ENCODE data around the gene FCRL5.
"Not testable (repeated sequence)": the region's sequence is repeated elsewhere in the genome, so short reads cannot be mapped to it uniquely, and the experiment has no call there.

Gene FCRL5

DNA sequence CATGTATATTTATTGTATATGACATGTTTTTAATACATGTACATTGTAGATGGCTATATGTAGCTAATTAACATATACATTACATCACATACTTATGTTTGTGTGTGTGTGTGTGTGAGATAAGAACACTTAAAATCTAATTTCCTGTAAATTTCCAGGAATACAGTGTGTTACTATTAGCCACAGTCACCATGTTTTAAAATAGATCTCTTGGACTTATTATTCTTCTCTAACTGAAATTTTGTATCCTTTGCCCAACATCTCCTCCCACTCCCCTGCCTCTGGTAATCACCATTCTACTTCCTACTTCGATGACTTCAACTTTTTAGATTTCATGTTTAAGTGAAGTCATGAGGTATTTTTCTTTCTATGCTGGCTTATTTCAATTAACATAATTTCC is 64.8 kb downstream of the FCRL5 start:
- DNase-seq (ENCODE audit: low read depth in 3 of 3): no peak

DNA sequence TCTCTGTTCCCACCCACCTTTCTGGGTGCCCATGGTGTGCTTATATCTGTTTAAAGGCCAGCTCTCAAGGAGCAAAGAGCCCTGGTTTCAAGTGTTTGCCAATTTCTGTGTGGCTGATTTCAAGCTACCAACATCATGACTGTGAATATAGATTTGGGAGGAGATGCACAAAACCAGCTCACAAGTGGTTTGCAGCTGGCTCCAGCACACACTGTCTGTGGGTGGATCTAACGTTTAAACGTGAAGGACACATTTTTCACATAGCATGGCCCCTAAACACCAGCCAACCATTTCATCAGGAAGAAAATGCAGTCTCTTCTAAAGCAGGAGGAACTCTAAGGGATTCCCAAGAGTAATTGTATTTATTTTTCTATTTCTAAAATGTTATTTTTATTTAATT is 65.2 kb downstream of the FCRL5 start:
- no peak for DNase-seq (ENCODE audit: low read depth in 3 of 3)

DNA sequence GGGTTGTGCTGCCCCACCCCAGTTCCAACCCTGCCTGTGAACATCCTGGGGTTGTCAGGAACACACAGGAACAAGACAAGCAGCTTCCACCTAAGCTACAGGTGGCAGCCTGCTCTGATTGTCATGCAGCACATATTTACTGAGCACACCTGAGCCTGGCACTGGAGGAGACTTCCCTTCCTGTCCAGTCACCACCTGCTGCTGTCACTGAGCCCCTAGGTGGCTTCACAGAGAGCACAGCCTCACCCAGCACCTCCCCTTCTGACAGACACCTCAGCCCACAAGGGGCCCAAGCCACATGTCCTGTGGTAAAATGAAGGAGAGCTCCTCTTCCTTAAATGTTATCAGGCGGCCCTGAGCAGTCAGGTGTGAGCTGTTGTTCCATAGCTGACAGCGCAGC is 65.9 kb downstream of the FCRL5 start:
- DNase-seq (ENCODE audit: low read depth in 3 of 3): not testable (repeated sequence)

DNA sequence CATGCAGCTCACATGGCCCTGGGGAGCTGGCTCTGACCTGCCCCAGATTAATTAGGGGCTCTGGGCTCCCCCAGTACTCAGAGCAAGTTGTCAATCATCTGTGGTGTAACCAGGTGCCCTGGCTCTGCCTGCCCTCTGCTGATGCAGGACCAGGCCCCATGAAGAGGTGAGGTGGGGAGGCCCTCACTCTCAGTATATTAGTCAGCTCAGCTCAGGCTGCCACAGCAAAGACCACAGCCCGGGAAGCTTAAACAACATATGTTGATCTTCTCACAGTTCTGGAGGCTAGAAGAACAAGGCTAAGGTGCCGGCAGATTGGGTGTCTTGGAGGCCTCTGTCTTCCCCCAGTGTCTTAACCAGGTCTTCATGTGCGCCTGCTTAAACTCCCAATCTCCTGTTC is 66.5 kb downstream of the FCRL5 start:
- no peak for DNase-seq (ENCODE audit: low read depth in 3 of 3)

DNA sequence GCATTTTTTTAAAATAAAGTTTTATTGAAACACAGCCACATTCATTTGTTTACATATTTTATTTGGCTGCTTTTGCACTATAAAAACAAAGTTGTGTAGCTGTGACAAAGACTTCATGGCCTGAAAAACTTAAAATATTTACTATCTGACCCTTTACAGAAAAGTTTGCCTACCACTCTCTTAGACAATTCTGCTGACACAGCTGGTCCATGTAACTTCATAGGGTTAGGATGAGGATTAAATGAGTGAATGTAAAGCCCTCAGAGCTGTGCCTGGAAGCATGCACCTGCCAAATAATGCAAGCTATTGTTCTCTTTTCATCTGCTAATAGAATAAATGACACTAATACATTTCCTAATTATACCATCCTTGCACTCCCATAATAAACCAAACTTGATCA is 67.7 kb downstream of the FCRL5 start:
- no peak for DNase-seq (ENCODE audit: low read depth in 3 of 3)

DNA sequence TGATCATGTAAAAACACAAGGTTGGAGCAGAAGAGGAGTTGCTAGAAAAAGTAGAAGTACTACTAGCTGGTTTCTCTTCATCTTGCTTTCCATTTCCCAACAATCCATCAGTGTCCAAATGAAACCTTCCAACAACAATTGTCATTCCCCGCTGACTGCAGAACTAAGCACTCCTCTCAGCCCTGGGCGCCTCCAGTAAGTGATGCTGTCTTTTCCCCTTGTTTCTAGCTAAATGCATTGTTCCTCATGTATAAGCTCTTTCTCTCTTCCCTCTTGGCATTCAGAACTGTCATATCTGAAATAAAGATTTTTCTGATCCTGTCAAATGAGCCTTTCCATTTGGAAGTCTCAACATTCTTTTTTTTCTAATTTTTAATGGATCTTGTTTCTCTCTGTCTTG is 68.7 kb downstream of the FCRL5 start:
- DNase-seq (ENCODE audit: low read depth in 3 of 3): no peak

DNA sequence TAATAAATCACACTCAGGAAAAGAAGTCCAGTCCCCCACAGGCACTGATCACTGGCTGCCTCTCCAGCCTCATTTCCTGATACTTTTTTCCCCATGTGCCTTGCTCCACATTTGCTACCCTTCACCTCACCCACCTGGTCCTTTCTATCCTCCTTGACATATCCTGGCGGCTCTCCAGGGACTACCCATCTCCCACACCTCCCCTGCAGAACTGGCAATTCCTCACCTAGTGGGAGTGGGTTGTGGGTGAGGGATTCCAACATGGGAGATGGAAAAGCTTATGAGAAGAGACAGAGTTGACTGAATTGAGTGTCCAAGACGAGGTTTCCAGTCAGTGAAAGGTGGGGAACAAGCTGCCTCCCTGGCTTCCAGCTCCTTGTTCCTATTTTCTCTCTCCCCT is 69.6 kb downstream of the FCRL5 start:
- DNase-seq (ENCODE audit: low read depth in 3 of 3): no peak

DNA sequence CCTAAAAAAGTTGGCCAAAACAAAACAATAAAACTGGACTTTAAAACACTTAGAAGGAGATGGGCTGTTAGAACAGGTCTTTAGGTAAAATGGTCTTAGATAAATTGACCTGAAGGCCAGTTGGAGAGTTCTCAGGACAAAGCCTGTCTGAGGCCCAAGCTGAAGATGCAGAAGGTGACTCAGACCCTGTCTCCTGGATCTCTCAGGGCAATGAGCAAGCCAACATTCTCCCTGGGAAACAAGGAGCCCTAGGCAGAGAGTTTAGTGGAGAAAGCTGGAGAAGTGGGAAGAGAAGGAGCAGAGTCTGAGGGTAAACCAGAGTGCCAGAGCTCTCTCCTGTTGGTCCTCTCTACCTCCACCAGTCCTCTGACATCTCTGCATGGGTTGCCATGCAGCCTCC is 70.1 kb downstream of the FCRL5 start:
- no peak for DNase-seq (ENCODE audit: low read depth in 3 of 3)

DNA sequence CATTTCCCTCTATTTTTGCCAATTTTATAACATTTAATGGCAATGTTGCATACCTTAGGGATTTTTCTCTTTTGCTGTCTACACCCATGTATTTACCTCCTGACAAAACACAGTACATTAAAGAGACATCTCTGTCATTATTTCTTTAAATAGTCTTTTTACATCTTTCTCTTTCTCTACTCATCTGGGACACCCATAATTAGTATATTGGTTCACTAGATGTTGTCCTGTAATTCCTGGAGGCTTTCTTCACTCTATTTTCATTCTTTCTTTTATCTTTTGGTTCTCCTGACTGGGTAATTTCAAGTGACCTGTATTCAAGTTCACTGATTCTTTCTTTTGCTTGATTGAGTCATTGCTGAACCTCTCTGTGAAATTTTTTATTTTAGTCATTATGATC is 74.3 kb downstream of the FCRL5 start:
- DNase-seq (ENCODE audit: low read depth in 3 of 3): no peak

DNA sequence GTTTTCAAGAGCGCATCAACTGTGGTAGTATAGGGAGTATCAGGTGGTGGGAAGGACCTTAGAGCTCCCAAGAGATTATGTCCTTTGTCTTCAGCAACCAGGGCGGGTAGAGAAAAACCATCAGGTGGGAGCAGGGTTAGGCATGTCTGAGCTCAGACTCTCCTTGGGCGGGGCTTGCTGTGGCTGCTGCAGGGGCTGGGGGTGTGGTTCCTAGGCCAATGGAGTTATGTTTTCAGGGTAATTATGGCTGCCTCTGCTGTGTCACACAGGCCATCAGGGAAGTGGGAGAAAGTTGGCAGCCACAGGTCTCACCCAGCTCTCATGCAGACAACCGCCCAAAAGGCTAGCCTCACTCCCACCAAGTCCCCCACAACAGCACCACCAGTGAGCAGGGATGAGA is 74.9 kb downstream of the FCRL5 start:
- DNase-seq (ENCODE audit: low read depth in 3 of 3): no peak

DNA sequence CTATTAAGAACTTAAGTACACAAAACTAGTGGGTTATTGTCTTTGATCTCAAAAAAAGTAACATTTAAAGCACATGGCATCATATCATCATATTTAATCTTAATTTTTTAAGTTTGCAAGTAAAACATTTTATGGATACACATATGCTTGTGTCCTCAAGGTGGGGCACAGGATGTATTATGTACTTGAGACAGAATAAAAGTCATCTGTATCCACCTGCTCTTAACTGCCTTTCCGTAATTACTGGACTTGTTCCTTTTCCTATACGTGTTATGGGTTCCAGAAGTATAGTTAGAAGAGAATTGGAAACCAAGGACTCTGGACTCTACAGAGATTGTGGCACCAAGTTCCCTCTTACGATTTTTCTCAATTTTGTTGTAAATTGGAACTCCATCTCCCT is 79.4 kb downstream of the FCRL5 start:
- DNase-seq (ENCODE audit: low read depth in 3 of 3): no peak

DNA sequence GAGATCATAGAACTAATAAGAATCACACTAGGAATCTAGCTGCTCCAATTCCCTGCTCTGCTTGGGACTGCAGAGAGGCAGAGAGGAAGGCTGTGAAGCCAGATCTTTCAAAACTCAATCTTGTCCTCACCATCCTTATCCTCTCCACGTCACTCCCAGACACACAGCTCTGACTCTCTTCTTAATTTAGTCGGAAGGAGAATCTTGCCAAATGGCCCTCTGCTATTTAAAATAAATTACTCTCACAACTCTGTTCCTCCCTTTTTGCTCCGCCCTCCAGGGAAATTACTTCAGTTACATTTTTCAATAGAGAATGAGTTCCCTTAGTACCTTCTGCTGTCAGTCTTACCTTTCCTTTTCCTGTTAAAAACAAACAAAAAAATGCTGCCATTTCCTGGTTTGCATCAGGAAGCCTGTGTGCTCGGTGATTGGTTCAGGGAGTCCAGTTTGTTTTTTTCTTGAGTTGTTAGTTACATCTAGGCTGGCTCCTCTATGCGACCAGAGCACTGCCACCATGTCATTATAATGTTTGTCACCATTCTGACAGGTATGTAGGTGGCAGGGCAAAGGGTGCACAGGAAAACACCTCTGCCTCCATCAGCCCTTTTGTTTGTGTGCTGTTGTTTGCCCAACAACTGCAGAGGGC is 80.1 kb downstream of the FCRL5 start:
- DNase-seq (ENCODE audit: low read depth in 3 of 3): no peak

DNA sequence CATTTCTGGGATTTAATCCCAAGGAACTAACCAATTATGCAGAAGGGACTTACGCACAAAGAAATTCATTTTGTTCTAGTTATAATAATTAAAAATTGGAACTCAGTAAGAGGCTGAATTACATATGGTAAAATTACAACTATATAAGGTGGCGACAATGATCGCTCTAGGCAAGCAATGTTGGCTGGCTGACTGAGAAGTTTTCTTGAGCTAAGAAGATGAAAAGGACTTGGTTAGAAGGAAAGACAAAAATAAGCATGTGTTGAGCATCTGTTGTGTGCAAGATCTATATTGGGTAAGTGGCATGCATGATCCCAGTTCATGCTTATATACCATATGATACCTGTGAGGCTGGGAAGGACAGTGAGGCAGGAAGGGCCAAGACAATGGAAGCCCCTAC is 80.8 kb downstream of the FCRL5 start:
- no peak for DNase-seq (ENCODE audit: low read depth in 3 of 3)

DNA sequence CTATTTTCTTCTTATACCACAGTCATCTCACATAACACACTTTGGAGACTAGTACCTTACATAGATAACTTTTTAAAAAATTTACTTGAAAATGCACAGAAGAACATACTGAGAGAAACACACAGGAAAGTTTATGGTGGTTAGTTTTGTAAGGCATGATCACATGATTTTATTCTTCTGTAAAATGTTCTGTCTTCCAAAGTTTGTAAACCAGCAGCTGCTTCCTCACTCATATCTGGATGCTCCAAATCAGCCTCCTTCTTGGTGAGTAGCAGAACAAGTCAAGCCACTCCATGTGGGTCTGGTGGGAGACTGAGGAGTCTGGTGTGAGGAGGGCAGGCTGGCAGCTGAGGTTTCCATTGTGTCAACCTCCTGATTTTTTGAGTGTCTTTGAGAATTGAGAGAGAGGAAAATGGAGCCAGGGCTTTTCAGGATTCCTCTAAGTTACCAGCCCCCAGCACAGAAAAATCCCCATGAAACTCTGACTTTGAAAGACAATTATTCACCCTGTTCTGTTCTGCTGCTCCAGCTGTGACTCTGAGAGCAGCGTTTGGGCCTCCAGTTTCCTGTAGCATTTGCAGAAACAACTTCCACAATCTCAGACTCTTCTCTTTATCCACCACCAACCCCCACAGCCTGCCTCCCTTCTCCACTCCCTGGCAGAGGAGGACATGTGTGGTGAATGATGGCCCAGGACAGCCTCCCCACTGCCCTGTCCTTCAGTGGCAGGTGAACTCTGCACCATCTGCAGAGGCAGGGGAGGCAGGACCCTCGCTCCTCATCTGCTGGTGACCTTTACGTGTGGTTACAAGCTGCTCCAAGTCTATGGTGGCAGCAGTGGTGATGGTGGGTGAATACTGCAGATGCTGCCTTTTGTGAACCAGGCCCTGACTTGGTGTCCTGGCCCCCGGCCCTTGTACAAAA is 82.3 kb downstream of the FCRL5 start:
- DNase-seq (ENCODE audit: low read depth in 3 of 3): no peak

DNA sequence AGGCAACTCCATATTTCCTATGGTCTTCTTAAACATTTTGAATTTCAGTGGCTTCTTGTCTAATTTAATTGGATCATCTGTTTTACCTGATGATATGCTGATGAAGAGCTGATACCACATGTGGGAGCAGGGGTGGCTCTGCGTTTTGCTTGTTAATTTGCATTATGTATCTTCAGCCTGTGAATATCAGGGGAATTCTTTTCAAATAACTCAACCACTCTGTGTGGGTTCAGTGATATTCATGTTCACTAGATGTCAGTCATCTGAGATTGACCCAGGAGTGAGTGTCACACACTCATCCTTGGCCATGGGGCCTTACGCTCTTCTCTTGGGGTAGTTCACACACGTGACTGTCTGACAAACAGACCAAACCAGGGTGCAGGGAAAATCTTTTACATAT is 83.0 kb downstream of the FCRL5 start:
- DNase-seq (ENCODE audit: low read depth in 3 of 3): no peak

DNA sequence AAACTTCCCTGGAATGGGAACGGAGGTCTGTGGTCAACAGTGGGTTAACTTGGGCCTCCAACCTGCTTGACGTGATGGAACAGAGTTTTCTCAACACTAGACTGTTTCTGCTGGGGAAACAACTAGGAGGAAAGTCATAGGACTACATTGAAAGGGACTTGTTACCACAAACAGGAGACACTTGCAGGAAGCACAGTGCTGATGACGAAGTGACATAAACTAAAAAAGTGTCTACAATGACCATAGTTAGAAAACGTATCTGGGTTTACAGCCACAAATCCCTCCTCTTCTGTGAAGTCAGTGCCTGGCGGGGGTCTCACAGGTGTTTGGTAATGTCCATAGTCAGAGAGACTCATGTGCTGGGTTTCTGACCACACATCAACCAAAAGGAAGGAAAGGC is 86.3 kb downstream of the FCRL5 start:
- DNase-seq (ENCODE audit: low read depth in 3 of 3): no peak

All from stimulated activated CD4-positive, alpha-beta T cell treated with anti-CD3 and anti-CD28 coated beads, TNF-alpha, amount 100 ng/mL, for 4 hours (primary cell).